Stimulated activated naive CD8-positive, alpha-beta T cell treated with anti-CD3 and anti-CD28 coated beads, Interleukin-15, Interleukin-2, amounts not matched to agents 100 ng/mL and 50 ng/mL, for 24 hours (primary cell): ENCODE measurements around the gene MOV10L1.

Source experiments
- H3K27ac Mint-ChIP-seq: one replicate; pipeline ENCODE4 v1.8.0; 2021; ENCODE audit warnings: mild to moderate bottlenecking, mixed read lengths
- H3K27me3 Mint-ChIP-seq: one replicate; pipeline ENCODE4 v1.8.0; 2021; ENCODE audit warnings: mixed read lengths
- H3K36me3 Mint-ChIP-seq: one replicate; pipeline ENCODE4 v1.8.0; 2021; ENCODE audit warnings: low read depth, mixed read lengths
- H3K4me1 Mint-ChIP-seq: one replicate; pipeline ENCODE4 v1.8.0; 2021; ENCODE audit warnings: low read depth, mixed read lengths
- H3K4me3 Mint-ChIP-seq: one replicate; pipeline ENCODE4 v1.8.0; 2021; ENCODE audit warnings: mild to moderate bottlenecking, mixed read lengths
- H3K9me3 Mint-ChIP-seq: one replicate; pipeline ENCODE4 v1.8.0; 2021; ENCODE audit warnings: mixed read lengths

The MOV10L1 gene

DNA sequence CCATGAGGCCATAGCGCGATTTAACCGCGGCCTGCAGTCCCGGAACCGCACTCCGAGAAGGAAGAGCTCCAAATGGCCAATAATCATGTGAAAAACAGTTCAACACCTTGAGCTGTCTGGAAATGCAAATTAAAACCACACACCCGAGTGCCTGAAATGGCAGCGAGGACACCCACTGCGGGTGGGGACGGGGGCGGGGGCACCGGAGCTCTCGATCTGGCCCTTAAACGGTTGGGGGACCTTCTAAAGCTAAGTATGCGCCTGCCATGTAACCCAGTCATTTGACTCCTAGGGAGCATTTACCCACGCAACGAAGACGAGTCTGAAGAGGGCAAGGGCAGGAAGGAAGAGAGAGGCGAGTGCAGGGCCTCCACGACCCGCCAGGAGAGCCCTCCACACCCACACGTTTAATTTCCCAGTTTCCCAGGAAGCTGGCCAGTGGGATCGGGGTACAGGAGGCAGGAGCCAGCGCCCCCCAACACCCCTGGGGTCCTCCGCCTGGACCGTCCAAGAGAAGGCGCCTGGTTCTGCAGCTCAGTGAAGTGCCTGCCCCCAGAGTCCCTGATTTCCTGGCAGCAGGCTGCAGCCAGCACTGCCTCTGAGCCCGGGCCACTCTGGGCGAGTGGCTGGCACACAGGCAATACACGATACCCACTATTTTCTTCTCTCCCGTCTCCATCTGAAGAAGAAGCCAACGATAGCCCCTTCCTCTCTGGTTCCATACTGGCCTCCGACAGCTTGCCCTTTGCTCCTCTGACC lies 33.4 kb upstream of the MOV10L1 start:
- peaks cover 20% of the 10 kb centered on the region for H3K27me3 Mint-ChIP-seq
- no peaks in the 10 kb centered on the region for H3K4me1 Mint-ChIP-seq
- no peak overlapping the region for H3K27ac Mint-ChIP-seq

DNA sequence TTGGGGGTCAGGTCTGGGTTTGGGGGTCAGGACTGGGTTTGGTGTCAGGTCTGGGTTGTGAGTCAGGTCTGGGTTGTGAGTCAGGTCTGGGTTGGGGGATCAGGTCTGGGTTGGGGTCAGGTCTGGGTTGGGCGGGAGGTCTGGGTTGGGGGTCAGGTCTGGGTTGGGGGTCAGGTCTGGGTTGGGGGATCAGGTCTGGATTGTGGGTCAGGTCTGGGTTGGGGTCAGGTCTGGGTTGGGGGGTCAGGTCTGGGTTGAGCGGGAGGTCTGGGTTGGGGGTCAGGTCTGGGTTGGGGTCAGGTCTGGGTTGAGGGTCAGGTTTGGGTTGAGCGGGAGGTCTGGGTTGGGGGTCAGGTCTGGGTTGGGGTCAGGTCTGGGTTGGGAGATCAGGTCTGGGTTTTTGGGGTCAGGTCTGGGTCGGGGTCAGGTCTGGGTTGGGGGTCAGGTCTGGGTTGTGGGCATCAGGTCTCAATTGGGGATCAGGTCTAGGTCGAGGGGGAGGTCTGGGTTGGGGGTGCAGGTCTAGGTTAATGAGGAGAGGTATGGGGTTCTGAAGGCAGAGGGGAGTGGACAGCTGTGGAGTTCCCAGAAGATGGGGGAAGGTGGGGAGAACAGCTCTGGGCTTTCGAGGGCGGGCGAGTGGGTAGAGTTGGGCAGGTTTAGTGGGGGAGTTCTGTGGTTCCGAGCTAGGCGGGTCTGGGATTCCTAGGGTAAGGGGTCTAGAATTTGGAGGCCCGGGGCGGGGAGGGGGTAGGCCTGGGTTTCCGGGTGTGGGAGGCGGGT lies 32.3 kb upstream of the MOV10L1 start:
- Mint-ChIP-seq H3K4me3 (no peak overlapping the region), H3K27me3 (peaks cover 20% of the 10 kb centered on the region), H3K36me3 (no peaks in the 10 kb centered on the region), H3K4me1 (no peaks in the 10 kb centered on the region), H3K27ac (no peak overlapping the region), H3K9me3 (no peaks in the 10 kb centered on the region)

More for the DNA sequence above, 33.4 kb upstream of the MOV10L1 start:
- Mint-ChIP-seq H3K9me3 (no peaks in the 10 kb centered on the region), H3K36me3 (no peaks in the 10 kb centered on the region), H3K4me3 (no peak overlapping the region)

DNA sequence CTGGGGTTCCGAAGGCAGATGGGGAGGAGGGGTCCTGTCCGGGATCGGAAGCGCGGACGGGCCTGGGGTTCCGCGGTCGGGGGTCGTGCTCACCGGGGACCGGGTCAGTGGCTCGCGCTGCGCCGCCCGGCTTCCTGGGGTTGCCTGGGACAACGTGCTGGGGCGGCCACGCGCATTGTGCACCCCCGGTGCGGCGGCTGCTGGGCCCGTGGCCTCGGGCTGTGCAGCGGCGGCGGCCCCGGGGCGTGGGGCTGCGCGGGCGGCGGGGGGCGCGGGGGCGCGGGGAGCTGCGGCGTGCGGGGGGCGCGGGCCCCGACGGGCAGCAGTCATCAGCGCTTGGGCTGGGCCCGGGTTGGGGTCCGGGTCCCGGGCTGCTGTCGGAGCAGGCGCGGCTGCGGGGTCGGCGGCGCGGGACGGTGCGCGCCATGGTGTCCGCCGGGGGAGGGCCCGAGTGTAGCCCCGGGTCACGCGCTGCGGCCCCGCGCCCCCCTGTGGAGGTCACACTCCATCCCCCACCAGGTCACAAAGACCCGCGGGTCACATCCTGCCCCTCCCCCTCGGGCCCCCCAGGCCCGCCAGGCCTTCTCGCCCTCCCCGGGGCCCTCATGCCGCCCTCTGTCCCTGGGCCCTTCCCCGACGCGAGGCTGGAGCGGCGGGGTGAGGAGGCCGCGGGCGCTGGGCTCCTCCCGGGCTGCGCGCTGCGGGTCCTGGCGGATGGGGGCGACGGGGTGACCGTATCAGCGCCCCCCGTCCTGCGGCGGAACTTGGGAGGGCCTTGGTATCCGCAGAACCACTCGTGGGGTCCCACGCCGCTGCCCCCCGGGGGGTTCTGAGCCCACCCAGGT lies 31.5 kb upstream of the MOV10L1 start, which contains the start of gene TTLL8:
TSS of gene TTLL8 (minus strand) at position 238 of the 845 bp plus-strand sequence.
- no peaks in the 10 kb centered on the region for H3K4me1 Mint-ChIP-seq
- no peak within 1 kb of the TSS for H3K4me3 Mint-ChIP-seq
- H3K9me3 Mint-ChIP-seq, result no peaks in the 10 kb centered on the region
- H3K27me3 Mint-ChIP-seq, result peaks cover 20% of the 10 kb centered on the region
- H3K27ac Mint-ChIP-seq, result no peak within 1 kb of the TSS
- no peaks in the 10 kb centered on the region for H3K36me3 Mint-ChIP-seq

DNA sequence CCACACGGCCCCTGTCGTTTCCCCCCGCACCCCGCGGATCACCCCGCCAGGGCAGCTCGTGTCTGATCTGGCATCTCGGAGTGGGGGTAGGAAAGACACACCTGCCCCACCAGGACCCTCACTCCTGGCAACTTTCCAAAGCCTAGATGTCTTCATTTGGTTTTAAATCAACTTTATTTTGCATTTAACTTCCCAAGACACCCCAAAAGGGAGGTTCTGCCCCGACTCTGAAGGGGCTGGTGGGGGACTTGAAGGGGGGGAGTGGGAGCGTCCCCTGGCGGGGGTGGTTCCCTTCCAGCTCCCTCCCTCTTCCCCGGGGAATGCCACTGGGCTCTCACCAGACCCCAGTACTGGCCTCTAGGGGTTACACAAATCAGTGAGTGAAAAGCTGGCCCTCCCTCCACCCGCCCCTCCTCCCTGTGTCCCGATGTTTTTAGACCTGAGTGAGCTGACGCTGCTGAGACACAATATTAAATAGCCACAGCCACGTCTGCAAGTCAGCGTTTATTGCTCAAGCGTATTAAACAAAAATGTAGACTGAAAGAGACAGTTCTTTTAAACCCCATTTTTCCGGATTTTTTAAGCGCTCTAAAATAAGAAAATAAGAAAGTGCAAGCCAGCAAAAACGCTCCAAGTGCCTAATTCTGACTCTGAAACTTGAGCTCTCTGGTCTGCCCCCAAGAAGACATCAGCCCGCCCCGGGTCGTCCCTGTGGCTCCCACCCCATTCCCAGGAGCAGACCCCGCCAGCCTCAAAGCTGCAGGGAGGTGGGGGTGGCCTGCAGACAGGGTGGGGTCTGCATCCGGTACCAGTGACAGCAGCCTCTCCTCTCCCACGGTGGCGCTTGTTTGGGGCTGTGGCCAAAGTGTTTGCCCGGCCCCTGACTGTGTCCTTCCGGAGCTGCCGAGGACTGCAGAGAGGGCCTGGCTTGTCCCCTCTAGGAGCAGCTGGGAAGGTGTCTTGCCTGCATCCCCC lies 30.6 kb upstream of the MOV10L1 start:
- Mint-ChIP-seq H3K27ac (no peak overlapping the region), H3K9me3 (no peaks in the 10 kb centered on the region), H3K4me3 (no peak overlapping the region), H3K36me3 (no peaks in the 10 kb centered on the region), H3K4me1 (no peaks in the 10 kb centered on the region), H3K27me3 (peaks cover 20% of the 10 kb centered on the region)

DNA sequence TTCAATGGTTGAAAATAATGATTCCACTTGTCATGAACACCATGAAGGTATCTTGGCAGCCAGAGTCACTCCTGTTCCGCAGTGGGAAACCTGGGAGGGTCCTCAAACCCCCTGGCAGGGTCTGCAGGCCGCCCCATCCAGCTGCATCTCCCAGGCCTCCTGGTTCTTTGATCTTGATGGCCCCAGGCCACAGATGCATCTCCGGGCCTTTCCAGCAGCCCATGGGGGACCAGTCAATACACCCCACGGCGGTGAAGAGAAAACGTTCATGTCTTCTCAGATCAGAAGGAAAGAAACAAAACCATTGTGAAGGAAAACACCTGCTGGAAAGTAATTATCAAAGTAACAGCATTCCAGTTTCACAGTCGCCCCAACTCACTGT lies 29.9 kb upstream of the MOV10L1 start:
- Mint-ChIP-seq H3K27ac (no peak overlapping the region), H3K4me1 (no peaks in the 10 kb centered on the region), H3K27me3 (peaks cover 20% of the 10 kb centered on the region), H3K36me3 (no peaks in the 10 kb centered on the region), H3K9me3 (no peaks in the 10 kb centered on the region), H3K4me3 (no peak overlapping the region)

DNA sequence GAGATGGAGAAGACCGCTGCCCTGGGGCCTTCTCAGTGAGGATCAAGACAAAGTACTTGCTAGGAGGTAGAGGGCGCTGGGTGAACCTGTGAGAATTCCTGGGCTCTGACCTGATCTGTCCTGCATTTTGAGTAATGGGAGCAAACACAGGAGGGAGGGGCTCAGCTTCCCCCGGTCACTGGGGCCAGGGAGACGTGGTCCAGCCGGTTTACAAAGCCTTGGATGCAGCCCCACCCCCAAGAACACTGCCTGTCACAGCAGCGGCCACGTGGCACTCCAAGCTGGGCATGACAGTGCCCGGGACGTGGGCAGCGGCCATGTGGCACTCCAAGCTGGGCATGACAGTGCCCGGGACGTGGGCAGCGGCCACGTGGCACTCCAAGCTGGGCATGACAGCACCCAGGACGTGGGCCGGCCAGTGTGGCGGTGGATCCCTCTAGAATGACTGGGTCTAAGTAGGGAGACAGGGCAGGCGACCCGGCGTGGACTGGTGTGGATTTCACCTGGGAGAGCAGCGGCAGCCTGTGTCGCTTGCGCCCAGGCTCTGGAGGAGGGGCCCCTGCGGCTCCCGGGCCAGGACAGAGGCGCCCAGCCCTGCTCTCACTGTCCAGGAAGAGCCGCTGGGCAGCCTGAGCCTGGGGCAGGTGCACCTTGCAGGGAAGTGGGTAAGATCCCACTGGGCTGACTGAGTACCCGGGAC lies 29.2 kb upstream of the MOV10L1 start:
- Mint-ChIP-seq H3K27me3 (peaks cover 16% of the 10 kb centered on the region), H3K36me3 (no peaks in the 10 kb centered on the region), H3K4me3 (no peak overlapping the region), H3K9me3 (no peaks in the 10 kb centered on the region), H3K4me1 (no peaks in the 10 kb centered on the region), H3K27ac (no peak overlapping the region)

DNA sequence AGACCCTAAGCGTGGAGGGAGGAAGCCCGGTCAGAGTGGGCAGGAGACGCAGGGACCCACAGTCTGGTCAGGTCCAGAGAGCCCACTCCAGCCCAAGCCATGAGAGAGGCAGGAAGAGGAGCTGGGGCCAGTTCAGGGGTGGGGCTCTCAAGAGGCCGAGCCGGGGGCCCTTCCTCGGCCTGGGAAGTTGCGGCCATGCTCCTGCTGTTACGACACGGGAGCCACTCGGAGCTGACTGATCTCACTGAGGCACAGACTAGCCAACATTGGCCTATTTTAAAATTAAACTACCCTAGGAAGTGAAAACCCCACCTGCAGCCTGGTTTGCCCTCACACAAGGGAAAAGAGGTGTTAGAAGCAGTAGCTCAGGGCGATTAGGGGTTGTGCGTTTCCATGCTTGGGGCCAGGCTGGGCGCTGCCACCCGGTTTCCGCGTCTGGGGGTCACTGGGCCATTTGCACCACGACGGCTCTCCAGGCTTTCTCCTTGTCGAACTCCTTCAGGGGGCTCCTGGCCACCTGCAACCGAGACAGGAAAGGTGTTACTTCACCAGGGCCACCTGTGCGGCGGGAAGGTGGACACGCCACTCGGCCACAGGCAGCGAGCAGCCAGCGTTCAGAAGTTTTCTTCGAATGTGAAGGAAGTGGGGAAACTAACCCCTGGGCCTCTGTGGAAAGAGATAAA lies 28.5 kb upstream of the MOV10L1 start:
- H3K4me3 Mint-ChIP-seq, result no peak overlapping the region
- H3K27me3 Mint-ChIP-seq, result peaks cover 16% of the 10 kb centered on the region
- H3K27ac Mint-ChIP-seq, result no peak overlapping the region
- H3K4me1 Mint-ChIP-seq, result no peaks in the 10 kb centered on the region
- H3K9me3 Mint-ChIP-seq, result no peaks in the 10 kb centered on the region
- no peaks in the 10 kb centered on the region for H3K36me3 Mint-ChIP-seq

DNA sequence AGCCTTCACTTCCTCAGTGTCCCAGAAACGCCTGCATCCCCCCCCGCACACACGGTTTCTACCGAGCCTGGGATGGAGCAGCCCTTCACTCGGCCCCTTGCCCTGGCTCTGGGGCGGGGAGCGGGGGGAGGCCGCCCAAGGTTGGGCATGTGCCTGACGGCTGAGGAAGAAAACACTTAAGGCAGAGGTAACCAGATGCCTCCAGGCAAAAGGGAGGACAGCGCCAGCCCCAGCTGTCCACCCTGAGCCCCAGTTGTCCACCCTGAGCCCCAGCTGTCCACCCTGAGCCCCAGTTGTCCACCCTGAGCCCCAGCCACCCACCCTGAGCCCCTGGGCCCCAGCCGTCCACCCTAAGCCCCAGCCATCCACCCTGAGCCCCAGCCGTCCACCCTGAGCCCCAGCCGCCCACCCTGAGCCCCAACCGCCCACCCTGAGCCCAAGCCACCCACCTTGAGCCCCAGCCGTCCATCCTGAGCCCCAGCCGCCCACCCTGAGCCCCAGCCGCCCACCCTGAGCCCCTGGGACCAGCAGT lies 27.9 kb upstream of the MOV10L1 start:
- Mint-ChIP-seq H3K36me3 (no peaks in the 10 kb centered on the region), H3K27ac (no peak overlapping the region), H3K4me1 (no peaks in the 10 kb centered on the region), H3K4me3 (no peak overlapping the region), H3K27me3 (peaks cover 16% of the 10 kb centered on the region), H3K9me3 (no peaks in the 10 kb centered on the region)

DNA sequence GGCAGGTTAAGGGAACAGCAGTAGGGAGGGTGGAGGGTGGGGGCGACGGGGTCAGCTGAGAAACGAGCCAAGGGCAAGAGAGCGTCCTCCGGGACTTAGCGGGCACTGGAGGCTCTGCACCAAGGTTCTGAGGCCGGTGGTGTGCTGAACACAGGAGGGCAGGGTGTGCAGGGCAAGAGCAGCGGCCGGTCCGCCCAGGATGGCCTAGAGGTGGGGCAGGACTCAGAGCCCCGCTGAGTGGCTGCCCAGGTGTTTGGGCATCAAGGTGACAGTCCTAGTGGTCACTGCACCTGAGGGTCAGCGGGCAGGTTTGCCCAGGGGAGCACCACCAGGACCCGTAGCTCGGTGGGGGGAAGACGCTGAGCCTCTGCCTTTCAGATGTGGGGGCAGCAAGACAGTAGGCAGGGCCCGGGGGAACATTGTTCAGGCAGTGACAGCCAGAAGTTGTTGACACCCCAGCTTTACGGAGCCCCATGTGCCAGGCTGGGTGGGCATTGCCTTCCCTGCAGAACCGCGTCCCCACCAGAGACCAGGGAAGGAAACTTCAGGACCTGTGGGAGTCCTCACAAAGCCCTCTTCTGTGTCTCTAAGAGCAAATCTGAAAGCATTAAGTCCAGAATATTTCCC lies 27.2 kb upstream of the MOV10L1 start:
- Mint-ChIP-seq H3K27me3 (peaks cover 15% of the 10 kb centered on the region), H3K27ac (no peak overlapping the region), H3K4me1 (no peaks in the 10 kb centered on the region), H3K4me3 (no peak overlapping the region), H3K36me3 (no peaks in the 10 kb centered on the region), H3K9me3 (no peaks in the 10 kb centered on the region)

DNA sequence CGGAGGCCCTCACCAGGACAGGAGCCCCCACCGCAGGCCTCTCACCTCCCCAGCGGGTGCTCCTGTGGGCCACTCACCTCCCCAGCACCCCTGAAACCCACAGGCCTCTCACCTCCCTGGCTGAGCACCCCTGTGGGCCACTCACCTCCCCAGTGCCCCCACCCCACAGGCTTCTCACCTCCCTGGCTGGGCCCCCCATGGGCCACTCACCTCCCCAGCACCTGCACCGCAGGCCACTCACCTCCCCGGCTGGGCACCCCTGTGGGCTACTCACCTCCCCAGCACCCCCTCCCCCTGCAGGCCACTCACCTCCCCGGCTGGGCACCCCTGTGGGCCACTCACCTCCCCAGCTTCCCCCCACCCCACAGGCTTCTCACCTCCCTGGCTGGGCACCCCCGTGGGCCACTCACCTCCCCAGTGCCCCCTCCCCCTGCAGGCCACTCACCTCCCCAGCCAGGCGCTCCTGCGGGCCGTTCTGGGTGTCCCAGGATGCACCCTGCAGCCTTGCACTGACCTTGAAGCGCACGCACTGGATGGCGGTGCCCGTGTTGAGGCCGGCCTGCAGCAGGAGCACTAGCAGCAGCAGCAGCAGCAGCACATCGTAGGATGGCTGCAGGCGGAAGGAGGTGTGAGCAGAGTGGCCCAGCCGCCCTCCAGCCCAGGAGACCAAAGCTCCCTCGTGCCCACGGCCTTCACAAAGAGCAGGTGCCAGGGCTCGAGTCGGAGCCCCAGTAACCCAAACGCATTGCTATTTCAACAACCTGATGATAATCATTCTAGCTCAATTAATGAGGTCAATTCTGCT lies 26.0 kb upstream of the MOV10L1 start:
- Mint-ChIP-seq H3K9me3 (no peaks in the 10 kb centered on the region), H3K36me3 (no peaks in the 10 kb centered on the region), H3K27ac (no peak overlapping the region), H3K27me3 (peaks cover 12% of the 10 kb centered on the region), H3K4me1 (no peaks in the 10 kb centered on the region), H3K4me3 (no peak overlapping the region)

DNA sequence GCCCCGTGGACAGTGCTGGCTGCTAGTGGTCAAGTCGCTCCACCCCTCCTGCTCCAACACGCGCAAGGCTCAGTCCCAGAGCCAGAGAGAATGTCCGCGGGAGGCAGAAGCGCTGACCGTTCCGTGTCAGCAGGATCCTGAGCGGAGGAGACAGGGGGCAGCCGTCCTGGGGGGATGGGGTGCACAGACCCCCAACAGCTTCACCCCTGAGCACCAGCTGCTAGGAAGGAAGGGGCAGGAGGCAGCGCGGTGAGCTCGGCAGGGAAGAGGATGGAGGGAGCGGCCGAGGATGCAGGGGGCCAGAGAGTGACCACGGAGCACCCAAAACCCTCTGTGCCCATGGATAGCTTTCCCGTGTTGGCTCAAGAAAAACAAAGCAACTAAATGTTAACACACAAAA lies 25.4 kb upstream of the MOV10L1 start:
- H3K9me3 Mint-ChIP-seq, result no peaks in the 10 kb centered on the region
- peaks cover 5% of the 10 kb centered on the region for H3K27me3 Mint-ChIP-seq
- no peak overlapping the region for H3K27ac Mint-ChIP-seq
- no peak overlapping the region for H3K4me3 Mint-ChIP-seq
- H3K36me3 Mint-ChIP-seq, result no peaks in the 10 kb centered on the region
- H3K4me1 Mint-ChIP-seq, result no peaks in the 10 kb centered on the region

DNA sequence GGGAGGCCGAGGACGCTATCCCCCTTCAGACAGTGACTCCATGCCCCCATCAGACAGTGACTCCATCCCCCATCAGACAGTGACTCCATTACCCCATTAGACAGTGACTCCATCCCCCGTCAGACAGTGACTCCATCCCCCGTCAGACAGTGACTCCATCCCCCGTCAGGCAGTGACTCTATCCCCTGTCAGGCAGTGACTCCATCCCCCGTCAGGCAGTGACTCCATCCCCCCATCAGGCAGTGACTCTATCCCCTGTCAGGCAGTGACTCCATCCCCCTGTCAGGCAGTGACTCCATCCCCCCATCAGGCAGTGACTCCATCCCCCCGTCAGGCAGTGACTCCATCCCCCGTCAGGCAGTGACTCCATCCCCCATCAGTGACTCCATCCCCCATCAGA lies 22.6 kb upstream of the MOV10L1 start:
- Mint-ChIP-seq H3K4me3 (no peak overlapping the region), H3K27me3 (no peaks in the 10 kb centered on the region), H3K9me3 (no peaks in the 10 kb centered on the region), H3K27ac (no peak overlapping the region), H3K36me3 (no peaks in the 10 kb centered on the region), H3K4me1 (no peaks in the 10 kb centered on the region)
